GM23248 (cell line): Measurements from ENCODE around the gene DDX28.
"Not testable (repeated sequence)": the region's sequence is repeated elsewhere in the genome, so short reads cannot be mapped to it uniquely, and the experiment has no call there.

Experiments used
- EZH2 ChIP-seq: fragments of 200-600 bp; sonication (generic); IDR thresholded peaks from 2 replicates; pipeline ENCODE4 v1.6.1; 2018; ENCODE audit warnings: antibody characterized with exemption, mild to moderate bottlenecking; ENCODE audit not compliant: insufficient read depth, poor library complexity, severe bottlenecking
- EZH2phosphoT487 ChIP-seq: fragments of 200-600 bp; sonication (generic); IDR thresholded peaks from 2 replicates; pipeline ENCODE4 v1.6.1; 2018; ENCODE audit warnings: antibody characterized with exemption, moderate library complexity, mild to moderate bottlenecking, low read depth; ENCODE audit not compliant: insufficient read depth

- not testable (repeated sequence) for TF ChIP-seq EZH2, EZH2phosphoT487
These were observed 7.1 kb upstream of the DDX28 start for GRCh38 chr16:68030108-68030507.
